H1 (cell line): ENCODE data around the gene NEBL. TPM values are rescaled to one million over a fixed set of nuclear protein-coding genes. Genes with fewer than 3 reads are reported as not detected.

Source experiments
- CTCF ChIA-PET: fragments of 300-600 bp; sonication (Branson Sonifier 250); formaldehyde crosslinking; loops from one replicate; lab custom pipeline; 2021; ENCODE audit not compliant: partially characterized antibody; lab: Charles Lee
- POLR2A ChIA-PET: fragments of 300-600 bp; sonication (Branson Sonifier 250); formaldehyde crosslinking; loops from one replicate; lab custom pipeline; 2021; ENCODE audit warnings: inconsistent platforms; ENCODE audit not compliant: partially characterized antibody; lab: Charles Lee
- DNase-seq, 2 experiments: peaks; one replicate each; pipeline versions ENCODE4 v3.0.0 to v3.0.0-alpha.2; 2010 to 2022; ENCODE audit warnings: low spot score in 2 of 2, low read depth in 1 of 2, mixed read lengths in 1 of 2
- FAIRE-seq: peaks from 2 replicates; lab custom pipeline; 2011; peaks lifted over from hg19 to GRCh38; lab: Jason Lieb, UNC
- H2AFZ ChIP-seq: 2 replicates; pipeline ENCODE4 v1.8.1; 2012; ENCODE audit warnings: low read length, inconsistent platforms
- H2AK5ac ChIP-seq: 2 replicates; pipeline ENCODE4 v1.6.1; 2013; ENCODE audit warnings: low read depth, low read length
- H2BK120ac ChIP-seq: replicated peaks from 2 replicates; pipeline ENCODE3; 2013; ENCODE audit warnings: low read depth, low read length, inconsistent platforms
- H2BK12ac ChIP-seq: 2 replicates; pipeline ENCODE4 v1.6.1; 2013; ENCODE audit warnings: low read depth, low read length
- H2BK15ac ChIP-seq: 2 replicates; pipeline ENCODE4 v1.6.1; 2013; ENCODE audit warnings: low read length
- H2BK20ac ChIP-seq: 2 replicates; pipeline ENCODE4 v1.6.1; 2013; ENCODE audit warnings: low read length
- H2BK5ac ChIP-seq: 2 replicates; pipeline ENCODE4 v1.6.1; 2013; ENCODE audit warnings: low read depth, low read length
- H3K14ac ChIP-seq: 2 replicates; pipeline ENCODE4 v1.6.1; 2013; ENCODE audit warnings: inconsistent platforms; ENCODE audit not compliant: insufficient read length
- H3K18ac ChIP-seq: 2 replicates; pipeline ENCODE4 v1.6.1; 2013; ENCODE audit warnings: low read length; ENCODE audit errors: extremely low read depth
- H3K23ac ChIP-seq: 2 replicates; pipeline ENCODE4 v1.6.1; 2013; ENCODE audit warnings: inconsistent platforms; ENCODE audit not compliant: insufficient read length
- H3K23me2 ChIP-seq: 2 replicates; pipeline ENCODE4 v1.6.1; 2013; ENCODE audit warnings: low read depth, low read length
- H3K27ac ChIP-seq: 2 replicates; pipeline ENCODE4 v1.6.1; 2011; ENCODE audit warnings: low read depth, low read length, inconsistent platforms
- H3K27me3 ChIP-seq, 4 experiments: replicated peaks in 1 of 4; 1 replicate in 1 of 4; 2 replicates in 3 of 4; pipeline versions ENCODE4 v1.6.1 to v1.8.1; 2011 to 2013; ENCODE audit warnings: low read length in 3 of 4, mild to moderate bottlenecking in 3 of 4, inconsistent platforms in 2 of 4, mixed read lengths in 2 of 4, moderate library complexity in 1 of 4; ENCODE audit not compliant: control insufficient read depth in 3 of 4, insufficient read depth in 3 of 4; ENCODE audit errors: extremely low read depth in 1 of 4
- H3K36me3 ChIP-seq, 4 experiments: 2 replicates each; pipeline versions ENCODE4 v1.6.1 to v1.8.1; 2011 to 2013; ENCODE audit warnings: mild to moderate bottlenecking in 4 of 4, low read length in 3 of 4, moderate library complexity in 2 of 4, control low read depth in 1 of 4, inconsistent platforms in 1 of 4; ENCODE audit not compliant: insufficient read depth in 4 of 4, control insufficient read depth in 2 of 4
- H3K4ac ChIP-seq: replicated peaks from 2 replicates; pipeline ENCODE3; 2013; ENCODE audit warnings: low read length, low read depth, mixed read lengths, inconsistent platforms; ENCODE audit not compliant: insufficient read length
- H3K4me1 ChIP-seq, 4 experiments: replicated peaks in 1 of 4; 1 replicate in 1 of 4; 2 replicates in 3 of 4; pipeline versions ENCODE4 v1.6.1 to v1.8.1; 2011 to 2013; ENCODE audit warnings: low read length in 3 of 4, inconsistent platforms in 2 of 4, mixed read lengths in 1 of 4; ENCODE audit not compliant: insufficient read depth in 4 of 4, control insufficient read depth in 3 of 4
- H3K4me2 ChIP-seq, 2 experiments: 2 replicates each; pipeline versions ENCODE4 v1.6.1 to v1.8.1; 2011 to 2013; ENCODE audit warnings: low read depth in 2 of 2, low read length in 2 of 2, control low read depth in 1 of 2, inconsistent platforms in 1 of 2, mild to moderate bottlenecking in 1 of 2; ENCODE audit not compliant: insufficient read depth in 1 of 2
- H3K4me3 ChIP-seq, 4 experiments: fragments of 200-600, 300-600 bp in 1 of 4; sonication (generic), shearing (Covaris generic), sonication (Bioruptor Twin) in 1 of 4; 2 replicates each; pipeline versions ENCODE4 v1.5.1 to v1.8.1; 2011 to 2016; ENCODE audit warnings: low read length in 4 of 4, low read depth in 3 of 4, control low read depth in 2 of 4, inconsistent platforms in 2 of 4, mild to moderate bottlenecking in 2 of 4, mixed read lengths in 1 of 4, moderate library complexity in 1 of 4; ENCODE audit not compliant: insufficient read depth in 2 of 4; ENCODE audit errors: extremely low read depth in 1 of 4
- H3K56ac ChIP-seq: replicated peaks from 2 replicates; pipeline ENCODE3; 2013; ENCODE audit warnings: low read depth, mild to moderate bottlenecking, mixed read lengths, low read length, inconsistent platforms; ENCODE audit not compliant: insufficient read length
- H3K79me1 ChIP-seq: 2 replicates; pipeline ENCODE4 v1.6.1; 2013; ENCODE audit warnings: low read depth, low read length, control low read depth
- H3K79me2 ChIP-seq, 2 experiments: 2 replicates each; pipeline versions ENCODE4 v1.6.1 to v1.8.1; 2012 to 2013; ENCODE audit warnings: low read length in 2 of 2, mild to moderate bottlenecking in 2 of 2, inconsistent platforms in 1 of 2; ENCODE audit not compliant: insufficient read depth in 2 of 2, control insufficient read depth in 1 of 2
- H3K9ac ChIP-seq, 4 experiments: replicated peaks in 1 of 4; 1 replicate in 1 of 4; 2 replicates in 3 of 4; pipeline versions ENCODE4 v1.6.1 to v1.8.1; 2011 to 2013; ENCODE audit warnings: low read depth in 3 of 4, low read length in 3 of 4, control low read depth in 2 of 4, mild to moderate bottlenecking in 2 of 4, moderate library complexity in 2 of 4, inconsistent platforms in 1 of 4; ENCODE audit errors: extremely low read depth in 1 of 4
- H3K9me3 ChIP-seq, 2 experiments: 2 replicates each; pipeline versions ENCODE4 v1.6.1 to v1.8.1; 2012 to 2013; ENCODE audit warnings: mild to moderate bottlenecking in 2 of 2, moderate library complexity in 2 of 2, control low read depth in 1 of 2, inconsistent platforms in 1 of 2, low read depth in 1 of 2, low read length in 1 of 2, mixed read lengths in 1 of 2; ENCODE audit not compliant: insufficient read depth in 2 of 2
- H4K20me1 ChIP-seq, 2 experiments: replicated peaks in 1 of 2; 2 replicates each; pipeline versions ENCODE3 to v1.8.1; 2011 to 2013; ENCODE audit warnings: inconsistent platforms in 2 of 2, low read length in 2 of 2, mild to moderate bottlenecking in 1 of 2; ENCODE audit not compliant: insufficient read depth in 2 of 2, control insufficient read depth in 1 of 2
- H4K5ac ChIP-seq: 2 replicates; pipeline ENCODE4 v1.6.1; 2013; ENCODE audit warnings: low read length, low read depth, mixed read lengths, inconsistent platforms; ENCODE audit not compliant: insufficient read length
- H4K8ac ChIP-seq: 2 replicates; pipeline ENCODE4 v1.8.0; 2013; ENCODE audit warnings: mild to moderate bottlenecking, moderate library complexity, low read length, inconsistent platforms; ENCODE audit not compliant: insufficient read depth; ENCODE audit errors: extremely low read depth
- H4K91ac ChIP-seq: replicated peaks from 2 replicates; pipeline ENCODE3; 2013; ENCODE audit warnings: low read length, mixed read lengths, inconsistent platforms; ENCODE audit not compliant: insufficient read length
- BACH1 ChIP-seq: IDR thresholded peaks from 2 replicates; pipeline ENCODE4 v1.6.1; 2012; ENCODE audit warnings: low read length, improper control_type of control experiment
- CREB1 ChIP-seq: IDR thresholded peaks from 2 replicates; pipeline ENCODE4 v1.6.1; 2012; ENCODE audit warnings: inconsistent platforms
- TEAD4 ChIP-seq: IDR thresholded peaks from 2 replicates; pipeline ENCODE4 v1.6.1; 2012; ENCODE audit warnings: low read depth, low read length, inconsistent platforms, mixed read lengths
- WGBS, 2 experiments: shearing (Covaris generic) in 1 of 2; methylation state at CpG; one replicate each; pipeline versions ENCODE4 v1.1.6 to v1.1.7; 2013 to 2015; ENCODE audit warnings: low lambda C conversion rate in 2 of 2, mixed read lengths in 2 of 2, inconsistent platforms in 1 of 2, low coverage in 1 of 2, missing lambda C conversion rate in 1 of 2; ENCODE audit not compliant: insufficient replicate concordance in 2 of 2, insufficient coverage in 1 of 2, insufficient read length in 1 of 2; ENCODE audit errors: extremely low coverage in 1 of 2, missing lambda C conversion rate in 1 of 2; 5-methylcytosine and 5-hydroxymethylcytosine counted together
- polyA plus RNA-seq, 7 experiments: library from polyadenylated mRNA; depleted of rRNA in 3 of 7; stranded (reverse) in 5 of 7; unstranded in 2 of 7; fragments of >200 nt in 5 of 7; fragments of 200-250 nt in 2 of 7; gene quantifications; 1 replicate in 5 of 7; 2 replicates in 1 of 7; 4 replicates in 1 of 7; pipeline versions ENCODE4 v1.2.1 to v1.2.3, GENCODE V29; 2011 to 2013; ENCODE audit warnings: missing spikeins in 2 of 7, mixed read lengths in 2 of 7
- total RNA-seq: library from RNA; stranded (reverse); fragmentation: NEBNext Ultra II Directional; extraction: Animal tissue kit (Norgen Biotek cat#: 25700); gene quantifications from 2 replicates; pipeline ENCODE4 v1.2.1, GENCODE V29; 2021
- TF ChIP-seq, protein P1 (sequence below): IDR thresholded peaks from 2 replicates; pipeline ENCODE4 v1.6.1; 2012; ENCODE audit warnings: low read length, inconsistent platforms

Gene NEBL
- total and polyA plus RNA-seq, 2 of the 8 experiments (the other 6 are each of a cell fraction or from before 2014, with no cell fraction given), result 7.5 to 10.5 TPM

DNA sequence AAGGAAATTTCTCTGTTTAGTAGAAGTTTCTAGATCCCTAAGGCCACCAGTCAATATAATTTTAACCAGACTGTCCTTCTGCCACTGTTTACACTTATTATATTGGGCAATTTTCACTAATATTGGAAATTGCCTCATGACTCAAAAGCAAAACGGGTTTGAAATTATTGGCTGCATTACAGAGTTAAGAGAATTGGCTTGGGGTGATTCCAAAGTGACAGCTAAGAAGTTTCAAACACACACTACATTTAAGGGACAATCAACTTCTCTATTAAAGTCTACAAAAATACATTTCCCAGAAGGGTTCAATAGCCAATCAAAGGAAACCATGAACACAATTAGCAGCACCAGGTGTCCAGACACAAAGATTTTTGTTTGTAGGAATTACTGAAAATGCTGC, 111.9 kb downstream of the NEBL start:
- TF ChIP-seq TEAD4 (no peak), BACH1 (no peak), CREB1 (no peak)
- TF ChIP-seq, protein P1, sequence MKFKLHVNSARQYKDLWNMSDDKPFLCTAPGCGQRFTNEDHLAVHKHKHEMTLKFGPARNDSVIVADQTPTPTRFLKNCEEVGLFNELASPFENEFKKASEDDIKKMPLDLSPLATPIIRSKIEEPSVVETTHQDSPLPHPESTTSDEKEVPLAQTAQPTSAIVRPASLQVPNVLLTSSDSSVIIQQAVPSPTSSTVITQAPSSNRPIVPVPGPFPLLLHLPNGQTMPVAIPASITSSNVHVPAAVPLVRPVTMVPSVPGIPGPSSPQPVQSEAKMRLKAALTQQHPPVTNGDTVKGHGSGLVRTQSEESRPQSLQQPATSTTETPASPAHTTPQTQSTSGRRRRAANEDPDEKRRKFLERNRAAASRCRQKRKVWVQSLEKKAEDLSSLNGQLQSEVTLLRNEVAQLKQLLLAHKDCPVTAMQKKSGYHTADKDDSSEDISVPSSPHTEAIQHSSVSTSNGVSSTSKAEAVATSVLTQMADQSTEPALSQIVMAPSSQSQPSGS, result no peak
- H2AFZ ChIP-seq, result no peak overlapping the region
- H3K4me3 ChIP-seq, result no peak overlapping the region
- POLR2A ChIA-PET, result no interaction called here
- WGBS, 2 experiments, result 85% methylated on average over 1 of the region's 1 CpG; no CpG with 5 or more reads in 1 of the 2 experiments
- no peaks in the 10 kb centered on the region for H3K23me2 ChIP-seq
- H2BK120ac ChIP-seq, result no peak overlapping the region
- H2BK5ac ChIP-seq, result no peak overlapping the region
- no peak overlapping the region for H3K56ac ChIP-seq
- no peak overlapping the region for H3K18ac ChIP-seq
- no peak overlapping the region for H3K9ac ChIP-seq
- H3K79me2 ChIP-seq, result no peaks in the 10 kb centered on the region
- no peak overlapping the region for H3K4ac ChIP-seq
- no peak overlapping the region for H4K5ac ChIP-seq
- H2AK5ac ChIP-seq, result no peak overlapping the region
- H2BK12ac ChIP-seq, result no peak overlapping the region
- CTCF ChIA-PET, result interaction anchor here (0.6 to 1.6 kb wide), 2 partner anchors 14 to 938 kb away, joined by 3 read pairs; no protein-coding TSS in a partner anchor
- no peaks in the 10 kb centered on the region for H4K20me1 ChIP-seq
- no peak overlapping the region for H3K23ac ChIP-seq
- H2BK15ac ChIP-seq, result no peak overlapping the region
- H3K36me3 ChIP-seq, result no peaks in the 10 kb centered on the region
- H2BK20ac ChIP-seq, result no peak overlapping the region
- no peaks in the 10 kb centered on the region for H3K9me3 ChIP-seq
- H3K27ac ChIP-seq, result no peak overlapping the region
- peaks cover 0 to 1% (median 0%) of the 10 kb centered on the region in 4 experiments; a peak in 1 of 7 replicates for H3K27me3 ChIP-seq
- H4K8ac ChIP-seq, result no peak overlapping the region
- FAIRE-seq (no peak), DNase-seq (no peak)
- H3K4me1 ChIP-seq, result no peaks in the 10 kb centered on the region
- no peak overlapping the region for H3K4me2 ChIP-seq
- no peaks in the 10 kb centered on the region for H3K79me1 ChIP-seq
- H4K91ac ChIP-seq, result no peak overlapping the region
- H3K14ac ChIP-seq, result no peak overlapping the region
